Measurements from ENCODE around the gene TRIM65.

DNA sequence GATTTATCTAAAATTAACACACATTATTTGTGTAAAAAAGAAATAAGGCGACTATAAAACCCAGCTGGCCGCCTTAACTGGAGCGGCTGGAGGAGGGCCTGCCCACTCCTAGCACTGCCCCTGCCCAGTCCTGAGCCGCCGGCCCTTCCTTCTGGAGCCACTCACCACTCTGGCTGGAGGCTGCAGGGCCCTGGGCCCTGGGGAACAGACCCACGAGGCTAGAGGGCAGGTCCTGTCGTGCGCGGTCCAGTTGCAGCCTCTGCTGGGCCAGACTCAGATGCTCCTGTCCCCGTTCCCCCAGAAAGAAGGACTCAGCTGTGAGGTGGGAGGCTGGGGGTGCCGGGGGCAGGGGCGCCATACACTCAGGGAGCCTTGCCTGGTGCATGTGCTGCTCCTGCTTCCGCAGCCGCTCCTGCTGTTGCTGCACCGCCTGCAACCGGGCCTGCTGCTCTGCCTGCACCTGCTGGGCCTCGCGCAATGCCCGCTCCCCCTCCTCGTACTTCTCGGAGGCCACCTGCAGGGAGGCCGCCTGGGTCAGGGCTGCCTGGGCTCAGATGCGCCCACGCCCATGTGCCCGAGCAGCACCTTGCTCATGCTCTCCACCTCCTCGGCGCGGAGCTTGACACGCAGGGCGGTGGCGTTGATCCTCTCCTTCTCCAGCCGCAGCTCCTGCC, 16.9 kb upstream of the TRIM65 start:
- TF ChIP-seq, protein P1, sequence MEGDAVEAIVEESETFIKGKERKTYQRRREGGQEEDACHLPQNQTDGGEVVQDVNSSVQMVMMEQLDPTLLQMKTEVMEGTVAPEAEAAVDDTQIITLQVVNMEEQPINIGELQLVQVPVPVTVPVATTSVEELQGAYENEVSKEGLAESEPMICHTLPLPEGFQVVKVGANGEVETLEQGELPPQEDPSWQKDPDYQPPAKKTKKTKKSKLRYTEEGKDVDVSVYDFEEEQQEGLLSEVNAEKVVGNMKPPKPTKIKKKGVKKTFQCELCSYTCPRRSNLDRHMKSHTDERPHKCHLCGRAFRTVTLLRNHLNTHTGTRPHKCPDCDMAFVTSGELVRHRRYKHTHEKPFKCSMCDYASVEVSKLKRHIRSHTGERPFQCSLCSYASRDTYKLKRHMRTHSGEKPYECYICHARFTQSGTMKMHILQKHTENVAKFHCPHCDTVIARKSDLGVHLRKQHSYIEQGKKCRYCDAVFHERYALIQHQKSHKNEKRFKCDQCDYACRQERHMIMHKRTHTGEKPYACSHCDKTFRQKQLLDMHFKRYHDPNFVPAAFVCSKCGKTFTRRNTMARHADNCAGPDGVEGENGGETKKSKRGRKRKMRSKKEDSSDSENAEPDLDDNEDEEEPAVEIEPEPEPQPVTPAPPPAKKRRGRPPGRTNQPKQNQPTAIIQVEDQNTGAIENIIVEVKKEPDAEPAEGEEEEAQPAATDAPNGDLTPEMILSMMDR (IDR thresholded peaks at IDR 0.05): no peak
- TF ChIP-seq POLR2AphosphoS5 (IDR thresholded peaks at IDR 0.05) (no peak), POLR2A (IDR thresholded peaks at IDR 0.05; ENCODE audit: low read depth) (no peak)

Measured in esophagus muscularis mucosa (tissue), 3 donors.